ENCODE data around the gene ASGR1.

GRCh38 chr17:7184091-7184488 is 4.9 kb upstream of the ASGR1 start:
- no peak for TF ChIP-seq CTCF (conservative IDR thresholded peaks at IDR 0.05; ENCODE audit: low read length)
- no peak for TF ChIP-seq EZH2phosphoT487 (IDR thresholded peaks at IDR 0.05; ENCODE audit: borderline replicate concordance, low read depth, low read length)

All from OCI-LY7 (cell line).